ENCODE data around the gene SHANK2.

Gene SHANK2

GRCh38 chr11:71208011-71208774, 44.2 kb downstream of the SHANK2 start:
- no CpG with 5 or more reads among the region's 9 CpGs for WGBS (ENCODE audit: extremely low coverage, insufficient coverage, low lambda C conversion rate)
- no peak for DNase-seq
- no peaks in the 10 kb centered on the region for H3K27me3 ChIP-seq (ENCODE audit: insufficient read depth, low read length, poor library complexity)
- no peak overlapping the region for H3K4me2 ChIP-seq (ENCODE audit: low read length)
- H2BK120ac ChIP-seq (ENCODE audit: low read depth, low read length) = no peak overlapping the region
- H3K56ac ChIP-seq (ENCODE audit: low read length) = no peak overlapping the region
- no peaks in the 10 kb centered on the region for H3K36me3 ChIP-seq (ENCODE audit: control insufficient read depth, insufficient read depth, low read length)
- H3K79me2 ChIP-seq (ENCODE audit: control insufficient read depth, insufficient read depth, low read length) = no peaks in the 10 kb centered on the region
- H3K79me1 ChIP-seq (ENCODE audit: low read length) = peaks cover 1% of the 10 kb centered on the region
- H2BK5ac ChIP-seq (ENCODE audit: low read length) = no peak overlapping the region
- no peak overlapping the region for H3K18ac ChIP-seq (ENCODE audit: low read length)
- no peak overlapping the region for H3K23ac ChIP-seq (ENCODE audit: low read length)
- H3K4ac ChIP-seq (ENCODE audit: low read depth, low read length) = no peak overlapping the region
- H3K4me3 ChIP-seq (ENCODE audit: low read length) = no peak overlapping the region
- no peaks in the 10 kb centered on the region for H3K4me1 ChIP-seq (ENCODE audit: control insufficient read depth, low read depth, low read length)
- no peak overlapping the region for H2AK5ac ChIP-seq (ENCODE audit: low read length)
- H4K5ac ChIP-seq (ENCODE audit: low read length) = no peak overlapping the region
- H3K27ac ChIP-seq (ENCODE audit: low read depth, low read length) = no peak overlapping the region
- H4K8ac ChIP-seq (ENCODE audit: low read depth, low read length) = no peak overlapping the region
- no peak overlapping the region for H2BK15ac ChIP-seq (replicated peaks; ENCODE audit: low read depth)
- no peak overlapping the region for H3K9ac ChIP-seq (ENCODE audit: low read length)

DNA sequence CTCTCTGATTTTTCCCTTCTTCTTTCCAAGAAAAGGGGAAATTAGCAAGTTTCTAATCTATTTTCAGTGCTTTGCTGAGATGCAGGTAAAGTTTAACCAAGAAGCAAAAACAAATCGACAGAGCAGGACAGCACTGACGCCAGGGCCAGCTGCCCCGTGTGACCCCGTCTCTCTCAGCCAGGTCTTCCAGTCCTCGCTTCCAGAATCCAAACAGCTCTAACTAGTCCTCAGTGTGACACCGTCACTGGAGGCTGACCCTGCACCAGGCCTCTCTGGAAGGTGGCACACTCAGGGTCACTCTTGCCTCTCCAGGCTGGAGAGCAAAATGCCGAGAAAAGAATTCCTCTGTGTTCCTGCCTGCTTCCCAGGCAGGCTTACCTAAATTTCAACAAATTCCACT, 44.8 kb downstream of the SHANK2 start:
- Histone ChIP-seq H3K27ac (ENCODE audit: low read depth, low read length) (no peak overlapping the region), H3K79me1 (ENCODE audit: low read length) (peaks cover 1% of the 10 kb centered on the region), H3K4me2 (ENCODE audit: low read length) (no peak overlapping the region), H2BK15ac (replicated peaks; ENCODE audit: low read depth) (no peak overlapping the region), H3K4me1 (ENCODE audit: control insufficient read depth, low read depth, low read length) (no peaks in the 10 kb centered on the region), H3K79me2 (ENCODE audit: control insufficient read depth, insufficient read depth, low read length) (no peaks in the 10 kb centered on the region), H3K27me3 (ENCODE audit: insufficient read depth, low read length, poor library complexity) (no peaks in the 10 kb centered on the region), H3K18ac (ENCODE audit: low read length) (no peak overlapping the region), H3K23ac (ENCODE audit: low read length) (no peak overlapping the region), H2BK5ac (ENCODE audit: low read length) (no peak overlapping the region), H3K4me3 (ENCODE audit: low read length) (no peak overlapping the region), H3K56ac (ENCODE audit: low read length) (no peak overlapping the region), H4K5ac (ENCODE audit: low read length) (no peak overlapping the region), H2BK120ac (ENCODE audit: low read depth, low read length) (no peak overlapping the region), H2AK5ac (ENCODE audit: low read length) (no peak overlapping the region), H3K4ac (ENCODE audit: low read depth, low read length) (no peak overlapping the region), H3K9ac (ENCODE audit: low read length) (no peak overlapping the region), H4K8ac (ENCODE audit: low read depth, low read length) (no peak overlapping the region), H3K36me3 (ENCODE audit: control insufficient read depth, insufficient read depth, low read length) (no peaks in the 10 kb centered on the region)
- WGBS (ENCODE audit: extremely low coverage, insufficient coverage, low lambda C conversion rate) = no CpG with 5 or more reads among the region's 7 CpGs
- no peak for DNase-seq

DNA sequence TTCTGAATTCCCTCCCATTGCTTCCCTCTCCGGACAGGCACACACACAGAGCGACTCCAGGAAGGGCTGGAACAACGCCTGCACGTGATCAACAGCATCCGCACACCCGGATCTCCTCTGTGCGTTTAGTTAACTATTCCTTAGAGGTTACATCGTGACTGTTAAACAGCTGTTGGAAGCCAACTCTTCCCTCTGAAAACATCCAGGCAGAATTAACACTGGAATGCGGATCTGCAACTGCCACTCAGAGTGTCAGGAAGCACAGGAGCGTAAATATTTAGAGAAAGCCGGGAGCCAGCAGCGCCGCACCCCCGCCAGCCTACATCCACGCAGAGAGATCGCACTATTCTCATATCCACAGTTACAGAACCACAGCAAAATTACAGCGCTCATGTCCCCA, 46.2 kb downstream of the SHANK2 start:
- Histone ChIP-seq H2BK5ac (ENCODE audit: low read length) (no peak overlapping the region), H3K4ac (ENCODE audit: low read depth, low read length) (no peak overlapping the region), H3K18ac (ENCODE audit: low read length) (no peak overlapping the region), H3K9ac (ENCODE audit: low read length) (no peak overlapping the region), H3K36me3 (ENCODE audit: control insufficient read depth, insufficient read depth, low read length) (no peaks in the 10 kb centered on the region), H2BK15ac (replicated peaks; ENCODE audit: low read depth) (no peak overlapping the region), H4K5ac (ENCODE audit: low read length) (no peak overlapping the region), H3K4me2 (ENCODE audit: low read length) (no peak overlapping the region), H2AK5ac (ENCODE audit: low read length) (no peak overlapping the region), H3K27ac (ENCODE audit: low read depth, low read length) (no peak overlapping the region), H3K79me2 (ENCODE audit: control insufficient read depth, insufficient read depth, low read length) (no peaks in the 10 kb centered on the region), H3K56ac (ENCODE audit: low read length) (no peak overlapping the region), H2BK120ac (ENCODE audit: low read depth, low read length) (no peak overlapping the region), H3K27me3 (ENCODE audit: insufficient read depth, low read length, poor library complexity) (no peaks in the 10 kb centered on the region), H3K79me1 (ENCODE audit: low read length) (peaks cover 5% of the 10 kb centered on the region), H3K4me3 (ENCODE audit: low read length) (no peak overlapping the region), H3K23ac (ENCODE audit: low read length) (no peak overlapping the region), H4K8ac (ENCODE audit: low read depth, low read length) (no peak overlapping the region), H3K4me1 (ENCODE audit: control insufficient read depth, low read depth, low read length) (no peaks in the 10 kb centered on the region)
- peak; percentile 44 for DNase-seq
- no CpG with 5 or more reads among the region's 17 CpGs for WGBS (ENCODE audit: extremely low coverage, insufficient coverage, low lambda C conversion rate)

DNA sequence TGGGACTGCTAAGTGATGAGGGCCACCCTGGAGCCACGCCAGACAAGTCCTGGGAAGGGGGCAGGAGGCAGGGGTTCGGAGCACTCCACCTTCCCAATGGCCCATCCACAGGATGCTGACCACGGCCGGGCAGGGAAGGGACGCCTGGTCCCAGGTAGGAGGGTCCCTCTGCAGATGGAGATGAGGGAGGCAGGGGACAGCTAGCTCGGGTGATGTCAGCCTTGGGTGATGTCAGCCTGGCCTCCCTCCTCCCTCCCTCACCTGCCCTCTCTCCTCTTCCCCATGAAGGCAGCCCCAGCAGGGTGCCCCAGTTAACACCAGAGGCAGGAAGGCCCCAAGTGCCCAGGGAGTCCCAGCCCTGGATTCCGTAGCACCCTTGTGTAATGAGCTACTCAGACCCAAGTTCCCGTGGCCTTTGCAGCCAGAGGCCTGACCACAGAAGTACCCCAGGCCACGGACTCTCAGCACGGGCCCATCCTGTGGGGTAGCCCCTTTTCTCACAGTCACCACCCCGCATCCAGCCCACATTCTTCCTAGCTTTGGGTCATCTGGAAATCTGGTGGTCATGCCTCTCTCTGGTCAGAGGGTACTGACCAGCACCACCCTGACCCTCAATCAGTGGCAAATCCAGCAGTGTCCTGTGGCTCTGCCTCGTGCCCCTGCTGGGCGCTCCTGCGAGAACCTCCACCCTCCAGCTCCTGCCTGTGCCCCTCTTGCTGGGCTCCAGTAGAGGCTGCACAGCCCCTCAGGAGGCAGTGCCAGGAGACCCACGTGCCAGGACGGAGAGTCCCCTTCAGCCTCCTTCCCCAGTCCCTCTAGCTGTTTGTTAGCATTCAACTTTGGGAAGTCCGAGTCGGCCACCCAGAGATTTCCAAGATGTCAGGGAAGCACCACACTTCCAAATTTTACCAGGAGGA, 47.4 kb downstream of the SHANK2 start:
- Histone ChIP-seq H3K56ac (ENCODE audit: low read length) (no peak overlapping the region), H3K4me2 (ENCODE audit: low read length) (no peak overlapping the region), H2AK5ac (ENCODE audit: low read length) (no peak overlapping the region), H3K4me3 (ENCODE audit: low read length) (no peak overlapping the region), H3K4me1 (ENCODE audit: control insufficient read depth, low read depth, low read length) (no peaks in the 10 kb centered on the region), H3K4ac (ENCODE audit: low read depth, low read length) (no peak overlapping the region), H4K5ac (ENCODE audit: low read length) (no peak overlapping the region), H3K9ac (ENCODE audit: low read length) (no peak overlapping the region), H3K79me2 (ENCODE audit: control insufficient read depth, insufficient read depth, low read length) (peaks cover 1% of the 10 kb centered on the region), H3K36me3 (ENCODE audit: control insufficient read depth, insufficient read depth, low read length) (no peaks in the 10 kb centered on the region), H2BK5ac (ENCODE audit: low read length) (no peak overlapping the region), H3K18ac (ENCODE audit: low read length) (no peak overlapping the region), H3K79me1 (ENCODE audit: low read length) (peaks cover 5% of the 10 kb centered on the region), H2BK120ac (ENCODE audit: low read depth, low read length) (no peak overlapping the region), H3K27ac (ENCODE audit: low read depth, low read length) (no peak overlapping the region), H2BK15ac (replicated peaks; ENCODE audit: low read depth) (no peak overlapping the region), H3K23ac (ENCODE audit: low read length) (no peak overlapping the region), H4K8ac (ENCODE audit: low read depth, low read length) (no peak overlapping the region), H3K27me3 (ENCODE audit: insufficient read depth, low read length, poor library complexity) (no peaks in the 10 kb centered on the region)
- peak; percentile 26 for DNase-seq
- no CpG with 5 or more reads among the region's 18 CpGs for WGBS (ENCODE audit: extremely low coverage, insufficient coverage, low lambda C conversion rate)

GRCh38 chr11:71204294-71204693, 48.1 kb downstream of the SHANK2 start:
- Histone ChIP-seq H2BK15ac (replicated peaks; ENCODE audit: low read depth) (no peak overlapping the region), H3K4ac (ENCODE audit: low read depth, low read length) (no peak overlapping the region), H3K27me3 (ENCODE audit: insufficient read depth, low read length, poor library complexity) (no peaks in the 10 kb centered on the region), H3K4me1 (ENCODE audit: control insufficient read depth, low read depth, low read length) (no peaks in the 10 kb centered on the region), H3K9ac (ENCODE audit: low read length) (no peak overlapping the region), H3K18ac (ENCODE audit: low read length) (no peak overlapping the region), H2BK5ac (ENCODE audit: low read length) (no peak overlapping the region), H2AK5ac (ENCODE audit: low read length) (no peak overlapping the region), H2BK120ac (ENCODE audit: low read depth, low read length) (no peak overlapping the region), H3K79me1 (ENCODE audit: low read length) (peaks cover 5% of the 10 kb centered on the region), H3K27ac (ENCODE audit: low read depth, low read length) (no peak overlapping the region), H3K36me3 (ENCODE audit: control insufficient read depth, insufficient read depth, low read length) (no peaks in the 10 kb centered on the region), H3K79me2 (ENCODE audit: control insufficient read depth, insufficient read depth, low read length) (peaks cover 1% of the 10 kb centered on the region), H4K5ac (ENCODE audit: low read length) (no peak overlapping the region), H3K56ac (ENCODE audit: low read length) (no peak overlapping the region), H3K4me3 (ENCODE audit: low read length) (no peak overlapping the region), H3K4me2 (ENCODE audit: low read length) (no peak overlapping the region), H4K8ac (ENCODE audit: low read depth, low read length) (no peak overlapping the region), H3K23ac (ENCODE audit: low read length) (no peak overlapping the region)
- no peak for DNase-seq
- no CpG with 5 or more reads among the region's 16 CpGs for WGBS (ENCODE audit: extremely low coverage, insufficient coverage, low lambda C conversion rate)

Measured in mesendoderm (in vitro differentiated cells).